ENCODE measurements around the gene SCCPDH.
A peak's percentile ranks its signal among the peaks of the same experiment; 100 is the strongest.

DNA sequence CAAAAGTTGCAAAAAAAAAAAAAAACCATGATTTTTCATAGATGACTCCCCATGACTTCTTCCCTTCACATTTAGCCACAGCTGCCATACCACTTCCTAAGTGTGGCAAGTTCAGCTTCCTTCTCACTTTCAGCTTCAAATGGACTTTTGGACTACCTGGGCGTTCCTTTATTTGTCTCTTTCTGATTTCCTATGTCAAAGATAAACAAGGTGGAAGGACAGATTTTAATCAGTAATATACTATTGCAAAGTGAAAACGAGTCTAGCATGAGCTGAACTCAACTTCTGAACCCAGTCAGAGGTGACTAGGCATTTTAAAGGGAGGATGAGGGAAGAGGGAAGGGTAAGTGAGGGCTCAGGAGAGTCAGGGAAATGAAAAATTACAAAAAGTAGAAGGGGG is 14.4 kb upstream of the SCCPDH start:
- no peak for TF ChIP-seq POLR2AphosphoS5 (IDR thresholded peaks at IDR 0.05; ENCODE audit: low read depth)
- TF ChIP-seq, protein P1, sequence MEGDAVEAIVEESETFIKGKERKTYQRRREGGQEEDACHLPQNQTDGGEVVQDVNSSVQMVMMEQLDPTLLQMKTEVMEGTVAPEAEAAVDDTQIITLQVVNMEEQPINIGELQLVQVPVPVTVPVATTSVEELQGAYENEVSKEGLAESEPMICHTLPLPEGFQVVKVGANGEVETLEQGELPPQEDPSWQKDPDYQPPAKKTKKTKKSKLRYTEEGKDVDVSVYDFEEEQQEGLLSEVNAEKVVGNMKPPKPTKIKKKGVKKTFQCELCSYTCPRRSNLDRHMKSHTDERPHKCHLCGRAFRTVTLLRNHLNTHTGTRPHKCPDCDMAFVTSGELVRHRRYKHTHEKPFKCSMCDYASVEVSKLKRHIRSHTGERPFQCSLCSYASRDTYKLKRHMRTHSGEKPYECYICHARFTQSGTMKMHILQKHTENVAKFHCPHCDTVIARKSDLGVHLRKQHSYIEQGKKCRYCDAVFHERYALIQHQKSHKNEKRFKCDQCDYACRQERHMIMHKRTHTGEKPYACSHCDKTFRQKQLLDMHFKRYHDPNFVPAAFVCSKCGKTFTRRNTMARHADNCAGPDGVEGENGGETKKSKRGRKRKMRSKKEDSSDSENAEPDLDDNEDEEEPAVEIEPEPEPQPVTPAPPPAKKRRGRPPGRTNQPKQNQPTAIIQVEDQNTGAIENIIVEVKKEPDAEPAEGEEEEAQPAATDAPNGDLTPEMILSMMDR (IDR thresholded peaks at IDR 0.05; ENCODE audit: insufficient read depth, low read length): no peak
- TF ChIP-seq, protein P2, sequence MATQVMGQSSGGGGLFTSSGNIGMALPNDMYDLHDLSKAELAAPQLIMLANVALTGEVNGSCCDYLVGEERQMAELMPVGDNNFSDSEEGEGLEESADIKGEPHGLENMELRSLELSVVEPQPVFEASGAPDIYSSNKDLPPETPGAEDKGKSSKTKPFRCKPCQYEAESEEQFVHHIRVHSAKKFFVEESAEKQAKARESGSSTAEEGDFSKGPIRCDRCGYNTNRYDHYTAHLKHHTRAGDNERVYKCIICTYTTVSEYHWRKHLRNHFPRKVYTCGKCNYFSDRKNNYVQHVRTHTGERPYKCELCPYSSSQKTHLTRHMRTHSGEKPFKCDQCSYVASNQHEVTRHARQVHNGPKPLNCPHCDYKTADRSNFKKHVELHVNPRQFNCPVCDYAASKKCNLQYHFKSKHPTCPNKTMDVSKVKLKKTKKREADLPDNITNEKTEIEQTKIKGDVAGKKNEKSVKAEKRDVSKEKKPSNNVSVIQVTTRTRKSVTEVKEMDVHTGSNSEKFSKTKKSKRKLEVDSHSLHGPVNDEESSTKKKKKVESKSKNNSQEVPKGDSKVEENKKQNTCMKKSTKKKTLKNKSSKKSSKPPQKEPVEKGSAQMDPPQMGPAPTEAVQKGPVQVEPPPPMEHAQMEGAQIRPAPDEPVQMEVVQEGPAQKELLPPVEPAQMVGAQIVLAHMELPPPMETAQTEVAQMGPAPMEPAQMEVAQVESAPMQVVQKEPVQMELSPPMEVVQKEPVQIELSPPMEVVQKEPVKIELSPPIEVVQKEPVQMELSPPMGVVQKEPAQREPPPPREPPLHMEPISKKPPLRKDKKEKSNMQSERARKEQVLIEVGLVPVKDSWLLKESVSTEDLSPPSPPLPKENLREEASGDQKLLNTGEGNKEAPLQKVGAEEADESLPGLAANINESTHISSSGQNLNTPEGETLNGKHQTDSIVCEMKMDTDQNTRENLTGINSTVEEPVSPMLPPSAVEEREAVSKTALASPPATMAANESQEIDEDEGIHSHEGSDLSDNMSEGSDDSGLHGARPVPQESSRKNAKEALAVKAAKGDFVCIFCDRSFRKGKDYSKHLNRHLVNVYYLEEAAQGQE (IDR thresholded peaks at IDR 0.05; ENCODE audit: insufficient replicate concordance, low read depth): no peak
- no peak for TF ChIP-seq GABPA (IDR thresholded peaks at IDR 0.05; ENCODE audit: low read depth)
- peak; percentile 44; the same call in 1 of the 2 replicates for TF ChIP-seq SPI1 (IDR thresholded peaks at IDR 0.05; ENCODE audit: borderline replicate concordance, low read depth)

Data from HL-60 (cell line).